ENCODE data around the gene SMLR1. TPM values are rescaled to one million over a fixed set of nuclear protein-coding genes. Genes with fewer than 3 reads are reported as not detected.

Gene SMLR1
- total RNA-seq, 2 experiments from 2014 or later: not detected

- no peaks in the 10 kb centered on the region for H3K9me3 Mint-ChIP-seq
- H3K36me3 Mint-ChIP-seq: no peaks in the 10 kb centered on the region
- DNase-seq: no peak
- H3K4me3 Mint-ChIP-seq: no peak overlapping the region
- no peak overlapping the region for H3K27ac Mint-ChIP-seq
- no peaks in the 10 kb centered on the region for H3K4me1 Mint-ChIP-seq
- no peaks in the 10 kb centered on the region for H3K27me3 Mint-ChIP-seq
Measured at GRCh38 chr6:130837067-130837466, 9.9 kb downstream of the SMLR1 start.

DNA sequence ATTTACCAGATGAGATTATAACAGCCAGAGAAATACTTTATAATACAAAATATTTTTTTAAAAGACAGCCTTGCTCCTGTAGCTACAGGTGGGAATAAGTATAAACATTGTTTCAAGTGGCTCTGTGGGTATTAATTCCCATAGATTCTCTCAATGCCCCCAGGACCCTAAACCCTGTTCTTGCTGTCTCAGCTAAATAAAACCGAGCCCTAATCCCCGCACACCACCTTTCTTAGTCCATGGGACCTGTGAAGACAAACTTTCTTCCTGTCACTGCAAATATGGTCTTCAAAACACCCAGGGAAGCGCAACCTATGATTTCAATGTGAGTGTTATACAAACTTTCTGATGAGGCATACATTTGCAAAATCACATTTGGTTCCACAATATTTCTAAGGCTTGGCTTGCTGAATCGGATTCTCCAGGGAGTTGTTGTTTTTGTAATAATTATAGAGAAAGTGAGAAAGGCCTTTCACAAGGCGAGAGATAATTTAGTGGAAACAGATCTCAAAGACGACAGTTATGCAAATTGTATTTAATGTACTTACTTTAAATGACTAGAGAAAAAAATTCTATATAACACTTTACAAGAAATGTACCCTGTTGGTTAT, 11.1 kb downstream of the SMLR1 start:
- Mint-ChIP-seq H3K27me3 (no peaks in the 10 kb centered on the region), H3K4me3 (no peak overlapping the region), H3K36me3 (no peaks in the 10 kb centered on the region), H3K9me3 (no peaks in the 10 kb centered on the region), H3K4me1 (no peaks in the 10 kb centered on the region), H3K27ac (no peak overlapping the region)
- no peak for DNase-seq

DNA sequence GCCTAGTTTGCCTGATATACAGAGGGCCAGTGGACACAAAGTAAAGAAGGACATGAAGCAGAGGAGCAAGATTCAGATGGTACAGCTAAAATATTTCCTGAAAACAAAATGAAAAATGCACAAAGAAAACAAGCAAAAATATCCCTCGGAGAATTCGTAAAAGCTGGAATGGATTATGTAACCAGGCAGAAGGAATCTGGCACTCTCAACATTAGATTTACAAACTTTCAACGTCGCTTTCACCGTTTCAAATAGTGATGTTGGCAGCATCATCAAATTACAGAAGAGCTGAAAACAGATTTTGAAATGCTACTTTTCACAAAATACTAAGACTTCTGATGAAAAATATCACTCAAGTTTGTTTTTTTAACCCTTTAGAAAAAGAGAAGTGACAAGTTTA, 11.7 kb downstream of the SMLR1 start:
- Mint-ChIP-seq H3K36me3 (no peaks in the 10 kb centered on the region), H3K27me3 (no peaks in the 10 kb centered on the region), H3K9me3 (no peaks in the 10 kb centered on the region), H3K4me3 (no peak overlapping the region), H3K4me1 (no peaks in the 10 kb centered on the region), H3K27ac (no peak overlapping the region)
- no peak for DNase-seq

DNA sequence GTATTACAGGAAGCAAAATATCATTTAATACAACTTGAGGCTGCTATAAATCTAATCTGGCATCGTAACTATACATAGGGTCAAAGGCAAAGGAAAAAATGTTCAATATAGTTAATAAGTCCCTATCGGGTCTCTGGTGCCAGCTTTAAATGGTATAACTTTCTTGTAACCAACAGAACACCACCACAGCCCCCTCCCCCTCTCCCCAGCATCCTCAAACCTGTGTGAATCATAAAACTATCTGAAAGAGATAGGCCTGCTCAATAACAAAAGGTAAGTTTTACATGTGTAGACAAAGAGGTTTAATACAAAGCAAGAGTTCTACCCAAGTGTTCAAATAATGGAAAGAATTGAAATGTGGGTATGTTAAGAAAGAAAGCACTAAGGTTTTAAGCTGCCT, 12.2 kb downstream of the SMLR1 start:
- Mint-ChIP-seq H3K27me3 (no peaks in the 10 kb centered on the region), H3K27ac (no peak overlapping the region), H3K4me1 (no peaks in the 10 kb centered on the region), H3K4me3 (no peak overlapping the region), H3K36me3 (no peaks in the 10 kb centered on the region), H3K9me3 (no peaks in the 10 kb centered on the region)
- DNase-seq: no peak

DNA sequence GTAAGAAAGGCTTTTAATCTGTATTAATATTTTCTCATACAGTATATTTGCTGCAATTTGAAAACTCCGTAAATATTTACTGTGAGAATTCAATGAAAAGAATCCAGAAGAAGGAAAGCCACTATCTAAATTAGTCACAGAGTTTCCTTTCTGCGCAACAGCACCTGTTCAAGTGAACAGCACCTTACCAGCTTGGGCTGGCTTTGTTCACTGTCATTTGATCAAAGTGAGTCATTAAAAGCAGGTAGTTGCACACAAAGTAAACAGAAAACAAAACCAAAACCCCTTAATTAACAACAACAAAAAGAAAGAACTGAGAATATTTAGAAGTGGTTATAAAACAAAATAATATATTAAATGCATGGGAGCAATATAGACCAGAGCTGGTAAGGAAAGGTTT, 12.8 kb downstream of the SMLR1 start:
- H3K4me1 Mint-ChIP-seq: no peaks in the 10 kb centered on the region
- no peak for DNase-seq
- no peak overlapping the region for H3K4me3 Mint-ChIP-seq
- no peak overlapping the region for H3K27ac Mint-ChIP-seq
- H3K27me3 Mint-ChIP-seq: no peaks in the 10 kb centered on the region
- no peaks in the 10 kb centered on the region for H3K36me3 Mint-ChIP-seq
- no peaks in the 10 kb centered on the region for H3K9me3 Mint-ChIP-seq

- H3K27ac Mint-ChIP-seq: no peak overlapping the region
- H3K36me3 Mint-ChIP-seq: no peaks in the 10 kb centered on the region
- no peaks in the 10 kb centered on the region for H3K27me3 Mint-ChIP-seq
Measured at GRCh38 chr6:130841128-130841728, 14.0 kb downstream of the SMLR1 start.

GRCh38 chr6:130843575-130844320, 16.5 kb downstream of the SMLR1 start:
- no peaks in the 10 kb centered on the region for H3K9me3 Mint-ChIP-seq
- H3K4me3 Mint-ChIP-seq: no peak overlapping the region
- H3K27ac Mint-ChIP-seq: no peak overlapping the region
- no peaks in the 10 kb centered on the region for H3K36me3 Mint-ChIP-seq
- H3K27me3 Mint-ChIP-seq: no peaks in the 10 kb centered on the region
- no peak for DNase-seq
- peaks cover 1% of the 10 kb centered on the region for H3K4me1 Mint-ChIP-seq

More at GRCh38 chr6:130841128-130841728, 14.0 kb downstream of the SMLR1 start:
- no peaks in the 10 kb centered on the region for H3K4me1 Mint-ChIP-seq
- DNase-seq: no peak
- no peaks in the 10 kb centered on the region for H3K9me3 Mint-ChIP-seq
- no peak overlapping the region for H3K4me3 Mint-ChIP-seq

DNA sequence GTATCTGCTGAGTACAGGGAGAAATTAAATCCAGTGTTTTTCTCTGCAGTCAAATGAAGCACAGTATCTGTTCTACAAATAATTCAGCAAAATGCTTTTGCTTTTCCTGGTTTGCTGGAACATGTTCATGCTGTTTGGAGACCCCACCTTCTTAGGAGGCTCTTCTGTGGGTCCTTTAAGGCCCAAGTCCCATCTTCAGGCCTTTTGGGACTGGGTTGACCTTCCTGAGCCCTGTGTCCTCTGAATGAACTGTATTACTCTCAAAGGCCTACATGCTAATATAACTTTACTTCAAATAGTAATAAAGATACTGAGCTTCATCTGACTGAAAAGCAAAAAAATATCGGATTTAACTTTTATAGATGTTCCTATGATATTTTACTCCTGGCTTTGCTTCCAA, 19.3 kb downstream of the SMLR1 start:
- Mint-ChIP-seq H3K9me3 (no peaks in the 10 kb centered on the region), H3K36me3 (no peaks in the 10 kb centered on the region), H3K4me1 (peaks cover 5% of the 10 kb centered on the region), H3K4me3 (no peak overlapping the region), H3K27ac (no peak overlapping the region), H3K27me3 (no peaks in the 10 kb centered on the region)
- no peak for DNase-seq

GRCh38 chr6:130847001-130847910, 20.1 kb downstream of the SMLR1 start:
- DNase-seq: no peak
- Mint-ChIP-seq H3K36me3 (no peaks in the 10 kb centered on the region), H3K4me3 (no peak overlapping the region), H3K4me1 (peaks cover 5% of the 10 kb centered on the region), H3K9me3 (no peaks in the 10 kb centered on the region), H3K27me3 (no peaks in the 10 kb centered on the region), H3K27ac (no peak overlapping the region)

DNA sequence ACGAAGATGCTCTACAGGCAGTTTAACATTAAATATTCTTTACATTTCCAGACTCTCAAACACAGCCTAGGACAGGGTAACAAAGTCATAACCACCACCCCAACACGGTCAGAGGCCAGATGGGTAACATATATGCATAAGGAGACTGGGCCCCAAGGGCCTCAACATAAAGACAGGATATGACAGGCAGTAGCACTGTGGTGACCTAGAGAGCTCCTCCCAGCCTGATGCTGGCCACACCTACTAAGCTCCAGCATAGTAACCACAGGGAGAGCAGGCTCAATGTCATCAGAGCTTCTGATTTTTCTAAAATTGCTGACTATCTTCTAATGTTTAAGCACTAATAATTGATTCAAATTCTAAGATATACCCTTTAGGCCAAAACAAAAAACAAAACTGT, 21.7 kb downstream of the SMLR1 start:
- H3K4me3 Mint-ChIP-seq: no peak overlapping the region
- no peak overlapping the region for H3K27ac Mint-ChIP-seq
- no peaks in the 10 kb centered on the region for H3K27me3 Mint-ChIP-seq
- no peaks in the 10 kb centered on the region for H3K9me3 Mint-ChIP-seq
- no peaks in the 10 kb centered on the region for H3K36me3 Mint-ChIP-seq
- peaks cover 5% of the 10 kb centered on the region for H3K4me1 Mint-ChIP-seq
- DNase-seq: peak; percentile 12

DNA sequence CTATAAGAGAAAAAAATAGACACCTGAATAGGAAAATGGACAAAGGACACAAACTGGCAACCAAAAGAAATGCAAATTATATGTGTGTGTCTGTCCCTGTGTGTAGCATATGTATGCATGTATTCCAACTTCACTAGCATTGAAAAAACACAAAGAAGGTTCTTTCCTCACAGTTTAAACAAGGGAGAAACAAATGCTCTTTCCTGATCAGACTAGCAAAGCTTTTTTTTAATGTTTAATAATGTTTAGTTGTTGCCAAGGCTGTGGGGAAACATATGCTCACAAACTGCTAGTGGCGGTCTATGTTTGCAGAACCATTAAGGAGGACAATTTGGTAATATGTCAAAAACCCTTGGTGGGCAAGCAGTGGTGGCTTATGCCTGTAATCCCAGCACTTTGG, 22.4 kb downstream of the SMLR1 start:
- no peaks in the 10 kb centered on the region for H3K9me3 Mint-ChIP-seq
- no peak overlapping the region for H3K27ac Mint-ChIP-seq
- no peaks in the 10 kb centered on the region for H3K27me3 Mint-ChIP-seq
- no peak for DNase-seq
- no peaks in the 10 kb centered on the region for H3K36me3 Mint-ChIP-seq
- peaks cover 5% of the 10 kb centered on the region for H3K4me1 Mint-ChIP-seq
- no peak overlapping the region for H3K4me3 Mint-ChIP-seq

DNA sequence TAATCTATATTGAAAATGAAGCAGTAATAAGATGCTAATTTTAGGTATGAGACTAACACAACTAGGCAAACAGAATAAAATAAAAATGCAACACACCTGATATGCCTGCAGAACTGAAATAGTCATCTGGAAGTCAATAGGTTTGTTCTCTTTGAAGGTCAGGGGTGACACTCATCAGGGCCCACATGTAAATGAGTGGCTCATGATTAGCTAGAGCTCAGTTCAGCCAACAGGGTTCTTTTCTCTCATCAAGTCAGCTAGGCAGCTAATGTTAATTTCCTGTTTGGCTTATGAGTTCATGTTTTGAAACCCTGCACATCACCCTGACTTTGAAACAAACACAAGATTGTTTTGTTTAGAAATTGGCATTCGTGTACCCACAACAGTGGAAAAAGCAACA, 23.8 kb downstream of the SMLR1 start:
- peaks cover 1% of the 10 kb centered on the region for H3K36me3 Mint-ChIP-seq
- no peaks in the 10 kb centered on the region for H3K27me3 Mint-ChIP-seq
- peaks cover 5% of the 10 kb centered on the region for H3K4me1 Mint-ChIP-seq
- no peak overlapping the region for H3K4me3 Mint-ChIP-seq
- no peak overlapping the region for H3K27ac Mint-ChIP-seq
- no peak for DNase-seq
- H3K9me3 Mint-ChIP-seq: no peaks in the 10 kb centered on the region

- DNase-seq: no peak
- H3K27me3 Mint-ChIP-seq: no peaks in the 10 kb centered on the region
- H3K27ac Mint-ChIP-seq: no peak overlapping the region
- H3K36me3 Mint-ChIP-seq: peaks cover 1% of the 10 kb centered on the region
- no peak overlapping the region for H3K4me3 Mint-ChIP-seq
- H3K4me1 Mint-ChIP-seq: peaks cover 5% of the 10 kb centered on the region
- H3K9me3 Mint-ChIP-seq: no peaks in the 10 kb centered on the region
Measured at GRCh38 chr6:130852844-130853554, 25.8 kb downstream of the SMLR1 start.

GRCh38 chr6:130853555-130854183, 26.5 kb downstream of the SMLR1 start:
- Mint-ChIP-seq H3K27me3 (no peaks in the 10 kb centered on the region), H3K9me3 (no peaks in the 10 kb centered on the region), H3K4me3 (no peak overlapping the region), H3K36me3 (peaks cover 1% of the 10 kb centered on the region), H3K27ac (no peak overlapping the region), H3K4me1 (peaks cover 5% of the 10 kb centered on the region)
- no peak for DNase-seq
